ENCODE measurements around the gene NTNG1. TPM values are rescaled to one million over a fixed set of nuclear protein-coding genes. Genes with fewer than 3 reads are reported as not detected.

The NTNG1 gene
- total and polyA plus RNA-seq, 2 of the 4 experiments (the other 2 are of a cell fraction): 1.2 to 2.3 TPM

- H4K20me1 ChIP-seq (ENCODE audit: insufficient read depth, low read length): no peaks in the 10 kb centered on the region
- H2AK9ac ChIP-seq (replicated peaks; ENCODE audit: low read depth, low read length, poor library complexity): no peak overlapping the region
- H3K4ac ChIP-seq (ENCODE audit: low read depth, low read length): no peak overlapping the region
- H3K79me1 ChIP-seq (ENCODE audit: low read depth in 1 of 2, low read length in 2 of 2): no peaks in the 10 kb centered on the region
- H3K27me3 ChIP-seq (ENCODE audit: control insufficient read depth, insufficient read depth, low read length): no peaks in the 10 kb centered on the region
- no peaks in the 10 kb centered on the region for H3K4me1 ChIP-seq (ENCODE audit: control insufficient read depth, insufficient read depth, low read length)
- ATAC-seq (ENCODE audit: low read depth) (no peak), DNase-seq (no peak)
- no peak overlapping the region for H2BK120ac ChIP-seq (ENCODE audit: low read depth, low read length)
- H2BK15ac ChIP-seq (ENCODE audit: low read depth, low read length): no peak overlapping the region
- no peak overlapping the region for H2BK5ac ChIP-seq (ENCODE audit: low read depth, low read length, poor library complexity, severe bottlenecking)
- H3K23ac ChIP-seq (ENCODE audit: low read depth, low read length): no peak overlapping the region
- no peak overlapping the region for H4K5ac ChIP-seq (ENCODE audit: low read depth, low read length)
- no peak overlapping the region for H2AFZ ChIP-seq (replicated peaks; ENCODE audit: low read length, poor library complexity)
- no peaks in the 10 kb centered on the region for H3K36me3 ChIP-seq (ENCODE audit: control insufficient read depth, insufficient read depth, low read length)
- CTCF ChIA-PET: interaction anchor here (0.6 kb wide), 1 partner anchor 496 kb away, joined by 3 read pairs; no protein-coding TSS in a partner anchor
- in situ Hi-C loops (cut with MboI; ENCODE audit: low sequenced_read_pairs) (no loop called here), dilution Hi-C loops (cut with HindIII; ENCODE audit: low sequenced_read_pairs, unreplicated experiment) (no loop called here), intact Hi-C loops (cut with micrococcal nuclease) (no loop called here)
- WGBS, 2 experiments (ENCODE audit: extremely low coverage in 2 of 2, insufficient read length in 1 of 2): no CpG with 5 or more reads among the region's 5 CpGs
- H3K4me3 ChIP-seq (ENCODE audit: insufficient read depth, low read depth, low read length): no peak overlapping the region
- H3K27ac ChIP-seq (ENCODE audit: insufficient read depth, low read length): no peak overlapping the region
- no peak overlapping the region for H3K4me2 ChIP-seq (ENCODE audit: low read depth, low read length)
- H3K56ac ChIP-seq (ENCODE audit: extremely low read depth, insufficient read depth, low read length): no peak overlapping the region
- no peak for TF ChIP-seq FOS (IDR thresholded peaks at IDR 0.05; ENCODE audit: low read depth, low read length)
- H2BK20ac ChIP-seq (ENCODE audit: low read depth, low read length): no peak overlapping the region
- no peaks in the 10 kb centered on the region for H3K9me1 ChIP-seq (ENCODE audit: insufficient read depth, low read length)
- no peak overlapping the region for H4K8ac ChIP-seq (ENCODE audit: low read depth in 2 of 2, low read length in 2 of 2)
- BruUV-seq (replicated peaks): no TSS peak
- POLR2A ChIA-PET (ENCODE audit: unreplicated experiment): no interaction called here
- H3K18ac ChIP-seq (ENCODE audit: low read depth, low read length): no peak overlapping the region
- no peak overlapping the region for H2AK5ac ChIP-seq (ENCODE audit: low read depth, low read length)
- no peaks in the 10 kb centered on the region for H3K9me3 ChIP-seq (ENCODE audit: control insufficient read depth, insufficient read depth, low read length)
- H3K9ac ChIP-seq (ENCODE audit: low read depth, low read length): no peak overlapping the region
- H3K14ac ChIP-seq (replicated peaks; ENCODE audit: low read depth, low read length): no peak overlapping the region
- H4K91ac ChIP-seq (ENCODE audit: insufficient read depth, low read depth, low read length): no peak overlapping the region
These were observed 40.6 kb downstream of the NTNG1 start for GRCh38 chr1:107181253-107181969.

All from IMR-90 (cell line).